K562 (cell line): ENCODE results near the gene CCDC148. TPM values are rescaled to one million over a fixed set of nuclear protein-coding genes. Genes with fewer than 3 reads are reported as not detected.

ENCODE experiments used
- ATAC-seq: fragments of 200-7000 bp; cut with Tn5 transposase; 3 replicates; pipeline ENCODE4 v1.9.1; 2020; ENCODE audit warnings: moderate library complexity
- BruUV-seq: library from RNA; stranded (reverse); fragments of 400-500 nt; replicated peaks from 2 replicates; lab custom pipeline; 2021; lab: Mats Ljungman, UMichigan
- CTCF ChIA-PET: fragments of 300-600 bp; formaldehyde crosslinking; extraction: SDS; loops from one replicate; lab custom pipeline; 2021; ENCODE audit warnings: low intra/inter-chr PET ratio; lab: Yijun Ruan, JAX
- POLR2A ChIA-PET: fragments of 300-600, 350-650 bp; sonication (Branson Sonifier 250); formaldehyde crosslinking; extraction: SDS; loops from one replicate; lab custom pipeline; 2021; ENCODE audit warnings: antibody characterized with exemption, inconsistent platforms; lab: Yijun Ruan, JAX
- DNase-seq, 4 experiments: peaks; one replicate each; pipeline versions ENCODE4 v3.0.0 to v3.0.0-alpha.2; 2011 to 2018; ENCODE audit warnings: low spot score in 3 of 4, mixed read lengths in 3 of 4; ENCODE audit errors: extremely low read depth in 1 of 4
- FAIRE-seq: peaks from 2 replicates; lab custom pipeline; 2011; peaks lifted over from hg19 to GRCh38; lab: Jason Lieb, UNC
- H2AFZ ChIP-seq: 2 replicates; pipeline ENCODE4 v1.6.0; 2011; ENCODE audit warnings: low read depth, low read length, control low read depth, inconsistent platforms
- H3K27ac ChIP-seq: fragments of 200-600 bp; 3 replicates; pipeline ENCODE4 v1.8.0; 2011; ENCODE audit warnings: low read depth, mild to moderate bottlenecking, control low read depth, inconsistent platforms, low read length, moderate library complexity, mixed read lengths; ENCODE audit errors: extremely low read depth
- H3K27me3 ChIP-seq, 2 experiments: fragments of 300-600 bp in 1 of 2; 2 replicates in 1 of 2; 3 replicates in 1 of 2; pipeline versions ENCODE4 v1.6.0 to v1.8.0; 2011; ENCODE audit warnings: inconsistent platforms in 2 of 2, low read length in 2 of 2, mild to moderate bottlenecking in 1 of 2, mixed read lengths in 1 of 2, moderate library complexity in 1 of 2; ENCODE audit not compliant: control insufficient read depth in 2 of 2, insufficient read depth in 2 of 2
- H3K36me3 ChIP-seq: fragments of 300-600 bp; 3 replicates; pipeline ENCODE4 v1.8.0; 2011; ENCODE audit warnings: mild to moderate bottlenecking, low read length, inconsistent platforms; ENCODE audit not compliant: control insufficient read depth, insufficient read depth
- H3K4me1 ChIP-seq, 2 experiments: fragments of 200-600 bp in 1 of 2; replicated peaks in 1 of 2; 2 replicates in 1 of 2; 3 replicates in 1 of 2; pipeline versions ENCODE4 v1.5.1 to v1.8.0; 2011; ENCODE audit warnings: inconsistent platforms in 2 of 2, low read length in 2 of 2, mild to moderate bottlenecking in 1 of 2, mixed read lengths in 1 of 2, moderate library complexity in 1 of 2; ENCODE audit not compliant: control insufficient read depth in 2 of 2, insufficient read depth in 2 of 2
- H3K4me2 ChIP-seq: 2 replicates; pipeline ENCODE4 v1.6.1; 2011; ENCODE audit warnings: low read length, control low read depth, inconsistent platforms, mixed read lengths; ENCODE audit not compliant: insufficient read depth
- H3K4me3 ChIP-seq: fragments of 200-600 bp; sonication (generic), shearing (Covaris generic); 2 replicates; pipeline ENCODE4 v1.5.1; 2016; ENCODE audit warnings: control low read depth, inconsistent platforms
- H3K79me2 ChIP-seq: fragments of 200-600 bp; 3 replicates; pipeline ENCODE4 v1.8.0; 2011; ENCODE audit warnings: low read length, inconsistent platforms; ENCODE audit not compliant: control insufficient read depth, insufficient read depth
- H3K9ac ChIP-seq, 2 experiments: 2 replicates each; pipeline versions ENCODE4 v1.6.0 to v1.6.1; 2011; ENCODE audit warnings: low read depth in 2 of 2, low read length in 2 of 2, control low read depth in 1 of 2, inconsistent platforms in 1 of 2, mild to moderate bottlenecking in 1 of 2, mixed read lengths in 1 of 2; ENCODE audit not compliant: insufficient read depth in 1 of 2
- H3K9me1 ChIP-seq: one replicate; pipeline ENCODE4 v1.6.0; 2011; ENCODE audit warnings: inconsistent platforms, mild to moderate bottlenecking, low read length, moderate library complexity; ENCODE audit not compliant: control insufficient read depth, insufficient read depth
- H3K9me3 ChIP-seq: replicated peaks from 2 replicates; pipeline ENCODE4 v1.5.1; 2011; ENCODE audit warnings: low read depth, low read length, inconsistent platforms; ENCODE audit not compliant: control insufficient read depth, insufficient read depth
- H4K20me1 ChIP-seq: replicated peaks from 2 replicates; pipeline ENCODE4 v1.6.1; 2011; ENCODE audit warnings: low read length, inconsistent platforms, mixed read lengths; ENCODE audit not compliant: control insufficient read depth, insufficient read depth
- BRD9 ChIP-seq: fragments of 450-650 bp; IDR thresholded peaks from 2 replicates; pipeline ENCODE4 v1.6.1; 2018; ENCODE audit warnings: low read depth; ENCODE audit not compliant: partially characterized antibody
- CGGBP1 ChIP-seq: fragments of 250-450 bp; sonication (Bioruptor Pico); IDR thresholded peaks from 2 replicates; pipeline ENCODE4 v1.9.0; 2021; ENCODE audit warnings: mild to moderate bottlenecking
- ELK3 ChIP-seq: fragments of 450-650 bp; formaldehyde crosslinking; IDR thresholded peaks from 2 replicates; pipeline ENCODE4 v1.4.0; 2020; ENCODE audit warnings: mild to moderate bottlenecking
- FOS ChIP-seq: IDR thresholded peaks from 3 replicates; pipeline ENCODE4 v1.6.1; 2011; ENCODE audit not compliant: insufficient read length; ENCODE audit errors: extremely low read depth
- GATAD2A ChIP-seq: fragments of 450-650 bp; IDR thresholded peaks from 2 replicates; pipeline ENCODE4 v1.6.1; 2017
- NCOA6 ChIP-seq: fragments of 450-650 bp; IDR thresholded peaks from 2 replicates; pipeline ENCODE4 v1.6.1; 2017; ENCODE audit warnings: mild to moderate bottlenecking
- PHB2 ChIP-seq: fragments of 450-650 bp; IDR thresholded peaks from 2 replicates; pipeline ENCODE4 v1.6.1; 2017; ENCODE audit warnings: low read depth
- RB1 ChIP-seq: fragments of 450-650 bp; IDR thresholded peaks from 2 replicates; pipeline ENCODE4 v1.6.1; 2017; ENCODE audit warnings: low read depth, mild to moderate bottlenecking
- RBM17 ChIP-seq: fragments of 200-400 bp; formaldehyde crosslinking; IDR thresholded peaks from 2 replicates; pipeline ENCODE4 v1.6.1; 2017; ENCODE audit warnings: low read depth, mild to moderate bottlenecking, low read length, borderline replicate concordance
- SLC30A9 ChIP-seq: fragments of 250-450 bp; sonication (Bioruptor Pico); IDR thresholded peaks from 2 replicates; pipeline ENCODE4 v1.8.0; 2022; ENCODE audit warnings: mild to moderate bottlenecking, moderate library complexity
- SP1 ChIP-seq: sonication (generic); formaldehyde crosslinking; IDR thresholded peaks from 2 replicates; pipeline ENCODE4 v1.8.1; 2022; ENCODE audit warnings: mild to moderate bottlenecking, missing genetic modification reagents
- U2AF1 ChIP-seq: fragments of 200-400 bp; formaldehyde crosslinking; optimal IDR thresholded peaks from 2 replicates; pipeline ENCODE3; 2017; ENCODE audit warnings: mild to moderate bottlenecking, low read depth, low read length, moderate library complexity
- ZNF76 ChIP-seq: fragments of 250-450 bp; sonication (Bioruptor Pico); IDR thresholded peaks from 2 replicates; pipeline ENCODE4 v1.4.0; 2020; ENCODE audit warnings: mild to moderate bottlenecking, moderate library complexity, borderline replicate concordance
- ZNF79 ChIP-seq: fragments of 250-450 bp; sonication (Bioruptor Pico); IDR thresholded peaks from 2 replicates; pipeline ENCODE4 v1.4.0; 2020; ENCODE audit warnings: low read depth, mild to moderate bottlenecking, moderate library complexity
- whole genome bisulfite sequencing: fragments of 100-300 bp; shearing (Covaris generic); methylation state at CpG from one replicate; pipeline ENCODE4 v1.1.6; 2016; ENCODE audit warnings: low coverage, mixed read lengths; ENCODE audit not compliant: insufficient coverage; ENCODE audit errors: missing lambda C conversion rate; 5-methylcytosine and 5-hydroxymethylcytosine counted together
- in situ Hi-C: fragments of 300-500 bp; cut with MboI; formaldehyde crosslinking; loops from 4 replicates; pipeline ENCODE4 v1.15.0; 2018; ENCODE audit warnings: inconsistent platforms, mixed read lengths
- intact Hi-C: fragments of 100-400 bp; cut with micrococcal nuclease; formaldehyde crosslinking; loops from 2 replicates; pipeline ENCODE4 v1.14.2; 2022
- polyA plus RNA-seq, 8 experiments: library from polyadenylated mRNA; depleted of rRNA in 4 of 8; stranded (reverse) in 5 of 8; unstranded in 3 of 8; fragments of >200 nt; fragmentation: Nextera tagmentation in 2 of 8; fragmentation: Illumina TruSeq in 1 of 8; extraction: Ambion mirVana in 2 of 8; extraction: Trizol in 1 of 8; gene quantifications; 2 replicates each; pipeline versions ENCODE4 v1.2.1 to v1.2.3, GENCODE V29; 2011 to 2014; ENCODE audit warnings: inconsistent platforms in 1 of 8, missing spikeins in 1 of 8
- total RNA-seq, 7 experiments: library from RNA; depleted of rRNA in 6 of 7; stranded (reverse); fragments of >200 nt in 6 of 7; fragmentation: Illumina TruSeq in 2 of 7; extraction: Trizol in 2 of 7; gene quantifications; 2 replicates each; pipeline versions ENCODE4 v1.2.1 to v1.2.3, GENCODE V29; 2011 to 2021; ENCODE audit warnings: low replicate concordance in 1 of 7
- TF ChIP-seq, protein P1 (sequence below): sonication (generic); formaldehyde crosslinking; IDR thresholded peaks from 2 replicates; pipeline ENCODE4 v1.8.0; 2022; ENCODE audit warnings: mild to moderate bottlenecking, missing genetic modification reagents
- TF ChIP-seq, protein P2 (sequence below): fragments of 450-650 bp; IDR thresholded peaks from 2 replicates; pipeline ENCODE4 v1.6.1; 2016; ENCODE audit warnings: low read depth, mild to moderate bottlenecking, moderate library complexity
- TF ChIP-seq, protein P3 (sequence below): sonication (generic); formaldehyde crosslinking; IDR thresholded peaks from 2 replicates; pipeline ENCODE4 v1.8.0; 2022; ENCODE audit warnings: mild to moderate bottlenecking, missing genetic modification reagents, borderline replicate concordance

CCDC148 gene
- total and polyA plus RNA-seq, 9 of the 15 experiments (the other 6 are each of a cell fraction or from before 2014, with no cell fraction given) = 0.10 to 1.4 (median 0.65) TPM

DNA sequence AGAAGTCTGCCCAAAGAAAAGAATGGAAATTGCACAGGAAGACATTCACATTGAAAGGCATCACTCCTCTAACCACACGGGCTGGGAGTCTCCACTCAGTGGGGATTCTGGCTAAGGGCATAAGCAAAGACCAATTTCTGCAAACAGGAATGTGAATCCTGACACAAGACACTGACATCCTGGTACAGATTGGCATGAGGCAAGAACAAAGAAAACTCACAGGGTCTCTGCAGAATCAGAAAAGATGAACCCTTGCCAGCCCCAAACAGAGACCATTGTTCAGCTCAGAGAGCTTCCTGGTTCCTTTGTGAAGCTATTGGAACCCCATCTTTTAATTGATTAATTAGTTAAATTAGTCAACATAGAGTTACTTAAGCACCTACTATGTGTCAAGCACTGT is 272.6 kb downstream of the CCDC148 start (continued):
- TF ChIP-seq, protein P1, sequence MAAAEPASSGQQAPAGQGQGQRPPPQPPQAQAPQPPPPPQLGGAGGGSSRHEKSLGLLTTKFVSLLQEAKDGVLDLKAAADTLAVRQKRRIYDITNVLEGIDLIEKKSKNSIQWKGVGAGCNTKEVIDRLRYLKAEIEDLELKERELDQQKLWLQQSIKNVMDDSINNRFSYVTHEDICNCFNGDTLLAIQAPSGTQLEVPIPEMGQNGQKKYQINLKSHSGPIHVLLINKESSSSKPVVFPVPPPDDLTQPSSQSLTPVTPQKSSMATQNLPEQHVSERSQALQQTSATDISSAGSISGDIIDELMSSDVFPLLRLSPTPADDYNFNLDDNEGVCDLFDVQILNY (CRISPR knock-in tag) = no peak
- TF ChIP-seq CGGBP1 (CRISPR knock-in tag) (no peak), ELK3 (CRISPR knock-in tag) (no peak), U2AF1 (no peak), NCOA6 (no peak), GATAD2A (no peak), BRD9 (no peak)
- TF ChIP-seq, protein P2, sequence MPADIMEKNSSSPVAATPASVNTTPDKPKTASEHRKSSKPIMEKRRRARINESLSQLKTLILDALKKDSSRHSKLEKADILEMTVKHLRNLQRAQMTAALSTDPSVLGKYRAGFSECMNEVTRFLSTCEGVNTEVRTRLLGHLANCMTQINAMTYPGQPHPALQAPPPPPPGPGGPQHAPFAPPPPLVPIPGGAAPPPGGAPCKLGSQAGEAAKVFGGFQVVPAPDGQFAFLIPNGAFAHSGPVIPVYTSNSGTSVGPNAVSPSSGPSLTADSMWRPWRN = no peak

GRCh38 chr2:158182676-158183295 is 273.8 kb downstream of the CCDC148 start:
- Histone ChIP-seq H3K4me2 (no peak overlapping the region), H4K20me1 (no peaks in the 10 kb centered on the region), H3K36me3 (no peaks in the 10 kb centered on the region), H2AFZ (no peak overlapping the region), H3K4me3 (no peak overlapping the region), H3K79me2 (no peaks in the 10 kb centered on the region), H3K9ac (no peak overlapping the region), H3K27me3 (no peaks in the 10 kb centered on the region; a peak in 1 of 5 replicates), H3K9me3 (no peaks in the 10 kb centered on the region), H3K9me1 (no peaks in the 10 kb centered on the region), H3K4me1 (no peaks in the 10 kb centered on the region), H3K27ac (no peak overlapping the region)
- FAIRE-seq (no peak), DNase-seq (no peak), ATAC-seq (no peak)
- intact Hi-C loops (loop anchor here (5.0 kb wide), 1 partner anchor 280 kb away; no protein-coding TSS in a partner anchor), in situ Hi-C loops (no loop called here)
- BruUV-seq = no TSS peak
- WGBS = 21% methylated on average over 3 of the region's 3 CpGs
- CTCF ChIA-PET = no interaction called here
- POLR2A ChIA-PET = no interaction called here
- no peak for TF ChIP-seq RBM17
- no peak for TF ChIP-seq SP1 (CRISPR knock-in tag)
- TF ChIP-seq FOS = no peak
- TF ChIP-seq ZNF79 (CRISPR knock-in tag) = no peak
- TF ChIP-seq RB1 = no peak
- TF ChIP-seq ZNF76 (CRISPR knock-in tag) = no peak
- TF ChIP-seq PHB2 = no peak
- TF ChIP-seq, protein P3, sequence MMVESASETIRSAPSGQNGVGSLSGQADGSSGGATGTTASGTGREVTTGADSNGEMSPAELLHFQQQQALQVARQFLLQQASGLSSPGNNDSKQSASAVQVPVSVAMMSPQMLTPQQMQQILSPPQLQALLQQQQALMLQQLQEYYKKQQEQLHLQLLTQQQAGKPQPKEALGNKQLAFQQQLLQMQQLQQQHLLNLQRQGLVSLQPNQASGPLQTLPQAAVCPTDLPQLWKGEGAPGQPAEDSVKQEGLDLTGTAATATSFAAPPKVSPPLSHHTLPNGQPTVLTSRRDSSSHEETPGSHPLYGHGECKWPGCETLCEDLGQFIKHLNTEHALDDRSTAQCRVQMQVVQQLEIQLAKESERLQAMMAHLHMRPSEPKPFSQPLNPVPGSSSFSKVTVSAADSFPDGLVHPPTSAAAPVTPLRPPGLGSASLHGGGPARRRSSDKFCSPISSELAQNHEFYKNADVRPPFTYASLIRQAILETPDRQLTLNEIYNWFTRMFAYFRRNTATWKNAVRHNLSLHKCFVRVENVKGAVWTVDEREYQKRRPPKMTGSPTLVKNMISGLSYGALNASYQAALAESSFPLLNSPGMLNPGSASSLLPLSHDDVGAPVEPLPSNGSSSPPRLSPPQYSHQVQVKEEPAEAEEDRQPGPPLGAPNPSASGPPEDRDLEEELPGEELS = no peak
- no peak for TF ChIP-seq SLC30A9 (CRISPR knock-in tag)
